Posterior cingulate gyrus (tissue), 11 donors: ENCODE data around the gene KLK2.

ENCODE experiments used
- DNase-seq, 10 donors: peaks; one replicate each; pipeline versions ENCODE4 v3.0.0 to v3.0.0-alpha.2; 2020 to 2021; ENCODE audit warnings: mixed read lengths in 3 of 10
- intact Hi-C: fragments of 100-400 bp; cut with DNase I; formaldehyde crosslinking; loops from one replicate; pipeline ENCODE4 v1.15.1; 2023

Gene KLK2

DNA sequence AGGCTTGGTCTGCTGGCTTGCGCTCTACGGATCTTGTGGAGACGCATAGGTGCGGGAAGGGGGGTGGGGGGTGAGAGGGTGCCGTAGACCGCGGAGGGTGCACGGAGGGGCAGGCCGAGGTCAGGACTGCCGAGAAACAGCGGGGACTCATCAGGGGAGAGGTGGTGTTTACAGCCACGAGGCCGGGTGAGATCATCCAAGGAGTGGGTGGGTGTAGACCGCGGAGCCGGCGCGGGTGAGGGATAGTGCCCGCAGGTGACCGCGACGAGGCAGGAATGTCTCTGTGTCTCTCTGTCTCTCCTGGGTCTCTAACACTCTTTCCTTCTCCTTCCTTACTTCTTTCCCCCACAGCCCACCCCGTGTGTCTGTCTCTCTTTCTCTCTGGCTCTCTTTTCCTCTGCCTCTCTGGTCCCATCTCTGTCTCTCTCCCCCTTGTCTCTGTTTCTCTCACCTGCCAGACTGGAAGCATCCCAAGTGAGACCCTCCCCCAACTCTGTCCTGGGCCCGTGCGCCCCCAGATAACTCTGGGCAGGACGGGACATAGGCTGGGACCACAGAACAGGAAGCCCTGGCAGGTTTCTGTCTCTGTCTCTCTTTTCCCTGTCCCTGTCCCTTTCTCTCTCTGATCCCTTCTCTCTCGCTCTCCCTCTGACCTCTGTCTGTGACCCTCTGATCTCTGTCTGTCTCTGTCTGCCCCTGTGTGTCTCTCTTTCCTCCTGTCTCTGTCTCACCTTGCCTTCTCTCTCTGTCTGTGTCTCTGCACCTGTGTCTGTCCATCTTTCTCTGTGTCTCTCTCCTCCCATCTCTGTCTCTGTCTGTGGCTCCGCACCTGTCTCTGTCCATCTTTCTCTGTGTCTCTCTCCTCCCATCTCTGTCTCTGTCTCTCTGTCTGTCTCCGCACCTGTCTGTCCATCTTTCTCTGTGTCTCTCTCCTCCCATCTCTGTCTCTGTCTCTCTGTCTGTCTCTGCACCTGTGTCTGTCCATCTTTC, 39.8 kb downstream of the KLK2 start:
- intact Hi-C loops: no loop called here

DNA sequence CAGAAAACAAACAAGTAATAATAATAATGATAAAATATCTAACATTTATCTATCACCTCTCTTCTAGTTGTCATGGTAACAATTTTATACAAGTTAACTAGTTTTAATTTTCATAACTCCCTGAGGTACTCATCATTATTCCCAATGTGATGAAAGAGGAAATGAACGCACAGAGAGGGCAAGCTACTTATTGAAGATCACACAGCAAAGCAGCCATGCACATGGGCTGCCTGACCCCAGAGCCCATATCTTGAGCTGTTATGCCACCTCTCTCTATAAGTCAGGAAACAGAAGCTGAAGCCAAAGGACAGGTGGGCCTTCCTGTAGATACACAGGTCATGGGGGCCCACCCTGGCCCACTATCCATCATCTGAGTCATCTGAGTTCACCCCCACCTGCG, 42.8 kb downstream of the KLK2 start:
- intact Hi-C loops: no loop called here
- DNase-seq: no peak

More for the DNA sequence above, 39.8 kb downstream of the KLK2 start:
- DNase-seq: no peak

DNA sequence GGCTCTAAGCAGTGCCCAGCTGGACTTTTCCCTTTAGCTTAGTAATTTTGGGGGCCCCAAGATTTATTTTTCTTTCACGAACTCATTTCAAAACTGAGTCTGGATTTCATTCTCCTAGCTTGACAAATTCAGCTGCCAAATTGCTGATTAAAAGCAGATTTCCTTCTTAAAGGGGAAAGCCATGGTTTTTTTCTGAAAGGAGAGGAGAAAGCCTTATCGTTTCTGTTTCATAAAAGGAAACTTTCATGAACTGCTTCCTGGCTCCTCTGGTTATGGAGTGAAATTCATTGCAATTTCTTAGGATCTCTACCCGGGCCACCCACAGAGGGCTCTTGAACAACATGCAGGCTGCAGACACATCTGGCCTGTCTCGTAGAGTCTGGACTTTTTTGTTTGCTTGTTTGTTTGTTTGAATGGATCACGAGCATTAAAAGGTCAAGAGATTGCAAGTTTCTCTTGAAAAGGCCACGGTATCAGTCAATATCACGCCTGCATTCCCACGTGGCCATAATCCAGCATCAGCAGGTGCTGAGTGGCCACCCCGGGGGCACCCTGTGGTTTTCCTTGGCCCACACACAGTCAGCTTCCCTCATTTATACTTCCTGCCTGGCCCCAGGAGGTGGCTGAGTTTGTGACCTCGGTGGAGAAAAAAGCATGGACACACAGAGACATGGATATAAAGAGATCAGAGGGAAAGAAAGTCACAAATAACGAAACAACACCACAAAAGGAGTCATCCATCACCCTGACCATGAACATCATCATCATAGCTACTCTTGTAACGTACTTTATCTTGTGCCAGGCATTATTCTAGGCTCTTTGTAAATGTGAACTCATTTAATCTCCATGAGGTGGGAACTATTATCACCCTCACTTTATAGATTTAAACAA, 48.4 kb downstream of the KLK2 start:
- DNase-seq: no peak
- intact Hi-C loops: loop anchor here (5.0 to 10.0 kb wide), 2 partner anchors 176 to 547 kb away; partner anchors contain the start of gene NR1H2

DNA sequence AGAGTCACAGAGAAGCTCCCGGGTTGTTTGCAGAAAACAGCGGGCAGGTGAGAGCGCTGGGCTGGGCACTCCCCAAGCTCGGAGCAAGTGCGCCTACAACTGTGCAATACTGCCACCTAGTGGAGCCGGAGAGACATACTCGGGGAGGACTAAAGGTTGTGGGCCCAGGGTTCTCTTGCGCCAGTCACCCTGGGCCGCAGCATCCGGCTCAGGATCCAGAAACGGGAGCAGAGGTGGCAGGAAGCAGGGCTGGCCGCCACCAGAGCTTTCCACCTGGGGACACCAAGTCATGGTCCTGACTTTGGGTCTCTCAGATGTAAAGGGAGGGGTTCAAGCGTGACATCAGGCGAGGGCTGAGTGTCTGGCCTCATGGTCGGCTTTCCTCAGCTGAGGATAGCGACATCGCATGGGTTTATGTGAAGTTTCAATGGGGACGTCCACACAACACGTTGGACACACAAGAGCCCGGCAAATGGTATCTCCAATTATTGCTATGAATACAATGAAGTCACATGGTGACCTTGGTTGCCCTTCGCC, 49.1 kb downstream of the KLK2 start:
- peak; percentile 43 to 95 (median 77) for DNase-seq
- intact Hi-C loops: loop anchor here (5.0 to 10.0 kb wide), 2 partner anchors 175 to 548 kb away; partner anchors contain the start of gene NR1H2

DNA sequence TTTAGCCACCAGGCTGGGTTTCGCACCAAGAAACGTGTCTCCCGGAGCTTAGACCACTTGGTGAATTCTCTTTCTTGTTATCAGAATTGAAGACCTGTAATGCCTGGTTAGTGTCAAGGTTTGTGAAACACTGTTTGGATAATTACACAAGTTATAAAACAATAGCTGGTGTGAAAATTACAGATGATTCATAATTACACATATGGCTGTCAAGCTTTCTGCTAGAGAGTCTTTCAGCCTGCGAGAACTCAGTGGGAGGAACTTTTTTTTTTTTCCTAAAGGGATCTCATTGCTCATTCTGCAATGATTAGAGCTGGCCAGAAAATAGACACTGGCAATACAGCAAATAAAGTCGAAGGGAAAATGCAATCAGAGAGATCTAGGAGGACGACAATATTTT, 51.3 kb downstream of the KLK2 start:
- intact Hi-C loops: loop anchor here (5.0 to 10.0 kb wide), 2 partner anchors 173 to 550 kb away; partner anchors contain the start of gene NR1H2
- no peak for DNase-seq

DNA sequence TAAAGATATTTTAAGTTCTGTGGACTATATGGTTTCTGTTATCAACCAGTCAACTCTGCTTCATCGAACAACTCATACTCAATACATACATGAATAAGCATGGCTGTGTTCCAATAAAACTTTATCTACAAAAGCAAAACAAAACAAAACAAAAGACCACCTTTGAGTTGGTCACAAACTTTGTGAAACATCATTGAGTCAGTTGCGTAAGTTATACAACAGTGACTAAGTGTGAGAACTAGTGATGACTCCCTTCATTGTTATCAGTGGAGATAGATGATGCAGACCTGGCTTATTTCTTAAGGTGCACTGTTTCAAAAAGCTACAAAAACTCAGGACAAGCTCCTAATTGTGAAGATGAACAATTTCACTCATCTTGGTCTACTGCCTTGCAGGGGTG, 52.5 kb downstream of the KLK2 start:
- intact Hi-C loops: loop anchor here (10.0 kb wide), 1 partner anchor 551 kb away; the partner anchor contains the start of gene NR1H2
- no peak for DNase-seq

DNA sequence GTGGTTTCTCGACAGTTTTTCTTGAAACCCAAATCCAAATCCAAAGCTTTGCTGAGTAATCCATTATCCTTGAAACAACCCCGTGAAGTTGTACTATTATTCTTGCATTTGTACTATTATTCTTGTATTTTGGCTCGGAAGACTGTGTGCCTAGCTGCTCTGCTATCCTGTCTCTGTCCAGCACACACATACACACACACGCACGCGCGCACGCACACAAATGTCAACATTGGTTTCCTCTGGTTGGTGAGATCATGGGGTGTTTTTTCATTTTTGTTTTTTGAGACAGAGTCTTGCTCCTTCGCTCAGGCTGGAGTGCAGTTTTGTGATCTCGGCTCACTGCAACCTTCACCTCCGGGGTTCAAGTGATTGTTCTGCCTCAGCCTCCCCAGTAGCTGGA, 52.9 kb downstream of the KLK2 start:
- no peak for DNase-seq
- intact Hi-C loops: loop anchor here (10.0 kb wide), 1 partner anchor 551 kb away; the partner anchor contains the start of gene NR1H2

DNA sequence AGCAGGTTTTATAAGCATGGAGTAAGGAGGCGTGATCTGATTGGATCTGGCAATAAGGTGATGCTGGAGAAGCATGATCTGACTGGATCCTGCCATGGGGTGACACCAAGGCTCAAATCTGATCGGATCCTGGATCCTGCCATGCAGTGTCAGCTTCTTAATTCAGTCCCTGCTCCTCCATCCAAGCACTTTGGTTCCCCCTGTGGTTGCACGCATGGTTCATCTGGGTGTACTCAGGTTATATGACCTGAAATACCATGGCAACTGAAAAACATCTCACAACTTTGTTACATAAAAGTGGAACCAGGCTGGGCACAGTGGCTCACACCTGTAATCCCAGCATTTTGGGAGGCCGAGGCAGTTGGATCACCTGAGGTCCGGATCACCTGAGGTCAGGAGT, 55.6 kb downstream of the KLK2 start:
- intact Hi-C loops: loop anchor here (1.0 to 10.0 kb wide), 2 partner anchors 87 to 554 kb away; partner anchors contain the start of gene NR1H2
- DNase-seq: peak in 1 of 10 donors; percentile 34
